Stimulated activated CD4-positive, alpha-beta T cell treated with anti-CD3 and anti-CD28 coated beads, Interleukin-1b, Interleukin-23, amount 100 ng/mL, for 1 hour (primary cell): ENCODE data around the gene GOLT1B.

ENCODE experiments used
- DNase-seq, 2 donors: peaks; one replicate each; pipeline ENCODE4 v3.0.0-alpha.2; 2020; ENCODE audit warnings: low read depth in 2 of 2

GOLT1B gene

GRCh38 chr12:21566223-21566906 is 64.8 kb downstream of the GOLT1B start:
- DNase-seq = no peak

- DNase-seq = no peak
Measured at GRCh38 chr12:21566907-21567394, 65.4 kb downstream of the GOLT1B start.
